Measurements from ENCODE around the gene SLC35C1. TPM values are rescaled to one million over a fixed set of nuclear protein-coding genes. Genes with fewer than 3 reads are reported as not detected.

The SLC35C1 gene
- total RNA-seq, 1 experiment from 2014 or later, result 8.9 TPM

GRCh38 chr11:45769960-45770359 is 35.0 kb upstream of the SLC35C1 start:
- H4K20me1 ChIP-seq (ENCODE audit: control insufficient read depth, insufficient read depth, insufficient read length), result peaks cover 3% of the 10 kb centered on the region
- no CpG with 5 or more reads among the region's 5 CpGs for WGBS (ENCODE audit: extremely low coverage, insufficient read length, low lambda C conversion rate)
- no peaks in the 10 kb centered on the region; the same call in 1 of the 2 replicates for H3K27me3 ChIP-seq (ENCODE audit: insufficient read depth, low read length)

More at GRCh38 chr11:45769960-45770359, 35.0 kb upstream of the SLC35C1 start:
- H3K4me2 ChIP-seq (ENCODE audit: insufficient read depth, insufficient read length, low read length), result no peak overlapping the region
- no peak overlapping the region for H3T11ph ChIP-seq (ENCODE audit: low read length)
- H3K79me2 ChIP-seq (ENCODE audit: insufficient read depth, low read length), result no peaks in the 10 kb centered on the region
- no peak overlapping the region for H4K5ac ChIP-seq (ENCODE audit: insufficient read length, low read depth, low read length)
- DNase-seq, result no peak
- no peak overlapping the region for H3K56ac ChIP-seq (ENCODE audit: insufficient read length, low read depth, low read length)
- no peak overlapping the region for H3K4me3 Mint-ChIP-seq
- no peak overlapping the region for H2BK120ac ChIP-seq (ENCODE audit: low read depth, low read length, poor library complexity, severe bottlenecking)
- no peaks in the 10 kb centered on the region for H3K36me3 Mint-ChIP-seq (ENCODE audit: insufficient read depth in 1 of 3, low read depth in 3 of 3)
- H2BK12ac ChIP-seq (ENCODE audit: insufficient read length, low read depth, low read length), result no peak overlapping the region
- H2AFZ ChIP-seq (ENCODE audit: low read length), result no peak overlapping the region
- no peak overlapping the region for H3K27ac Mint-ChIP-seq
- H3K4me1 Mint-ChIP-seq, result peaks cover 4 to 16% of the 10 kb centered on the region in 2 experiments
- no peak for TF ChIP-seq CTCF (conservative IDR thresholded peaks at IDR 0.05)
- H3K9me3 ChIP-seq (ENCODE audit: control insufficient read depth, low read depth, low read length), result no peaks in the 10 kb centered on the region
- H3K79me1 ChIP-seq (ENCODE audit: insufficient read depth, low read depth, low read length, poor library complexity, severe bottlenecking), result no peaks in the 10 kb centered on the region
- H2AK5ac ChIP-seq (ENCODE audit: insufficient read length, low read length), result no peak overlapping the region
- no peaks in the 10 kb centered on the region; the same call in 1 of the 2 replicates for H3K4me1 ChIP-seq (ENCODE audit: insufficient read depth, low read length)
- H3K23me2 ChIP-seq (ENCODE audit: insufficient read length, low read depth, low read length, poor library complexity, severe bottlenecking), result peaks cover 6% of the 10 kb centered on the region
- peaks cover 38% of the 10 kb centered on the region for H3K27me3 Mint-ChIP-seq (ENCODE audit: low read depth)
- H4K91ac ChIP-seq (ENCODE audit: insufficient read length, low read depth, low read length), result no peak overlapping the region
- H2BK5ac ChIP-seq (ENCODE audit: insufficient read length, low read length), result no peak overlapping the region
- no peak overlapping the region for H3K23ac ChIP-seq (ENCODE audit: insufficient read length, low read depth, low read length)
- no peaks in the 10 kb centered on the region for H3K9me3 Mint-ChIP-seq
- no peak overlapping the region for H3K4ac ChIP-seq (ENCODE audit: low read depth, low read length)
- no peak overlapping the region for H2BK15ac ChIP-seq (ENCODE audit: low read depth, low read length)
- no peak overlapping the region for H3K27ac ChIP-seq (ENCODE audit: insufficient read length, low read depth, low read length)
- H4K8ac ChIP-seq (replicated peaks; ENCODE audit: insufficient read length, low read depth, low read length), result no peak overlapping the region
- no peak overlapping the region for H2BK20ac ChIP-seq (ENCODE audit: low read depth, low read length, poor library complexity, severe bottlenecking)
- H3K9ac ChIP-seq (ENCODE audit: extremely low read depth, insufficient read length, low read length), result no peak overlapping the region
- H3K14ac ChIP-seq (ENCODE audit: insufficient read depth, low read length), result no peak overlapping the region
- H3K18ac ChIP-seq (ENCODE audit: insufficient read length, low read depth, low read length), result no peak overlapping the region

Data from H9 (cell line).